GM21447 (cell line): ENCODE measurements around the gene AIP.
A peak's percentile ranks its signal among the peaks of the same experiment; 100 is the strongest.

Experiments used
- ATAC-seq: cut with Tn5 transposase; IDR thresholded peaks from one replicate; pipeline ENCODE4 v1.9.1; 2021; ENCODE audit not compliant: unreplicated experiment

AIP gene

GRCh38 chr11:67482827-67483798 is at the start of gene AIP:
AIP (plus strand) TSS chr11:67483026; CDS start chr11:67483159, 133 bp downstream.
- ATAC-seq = peak; percentile 49

- no peak for ATAC-seq
Measured at GRCh38 chr11:67433536-67434394, 49.1 kb upstream of the AIP start.

GRCh38 chr11:67434395-67434881 is 48.4 kb upstream of the AIP start:
- no peak for ATAC-seq

- ATAC-seq = no peak
Measured at GRCh38 chr11:67435031-67435726, 47.6 kb upstream of the AIP start.

GRCh38 chr11:67435727-67436458 is 46.9 kb upstream of the AIP start:
- ATAC-seq = no peak

DNA sequence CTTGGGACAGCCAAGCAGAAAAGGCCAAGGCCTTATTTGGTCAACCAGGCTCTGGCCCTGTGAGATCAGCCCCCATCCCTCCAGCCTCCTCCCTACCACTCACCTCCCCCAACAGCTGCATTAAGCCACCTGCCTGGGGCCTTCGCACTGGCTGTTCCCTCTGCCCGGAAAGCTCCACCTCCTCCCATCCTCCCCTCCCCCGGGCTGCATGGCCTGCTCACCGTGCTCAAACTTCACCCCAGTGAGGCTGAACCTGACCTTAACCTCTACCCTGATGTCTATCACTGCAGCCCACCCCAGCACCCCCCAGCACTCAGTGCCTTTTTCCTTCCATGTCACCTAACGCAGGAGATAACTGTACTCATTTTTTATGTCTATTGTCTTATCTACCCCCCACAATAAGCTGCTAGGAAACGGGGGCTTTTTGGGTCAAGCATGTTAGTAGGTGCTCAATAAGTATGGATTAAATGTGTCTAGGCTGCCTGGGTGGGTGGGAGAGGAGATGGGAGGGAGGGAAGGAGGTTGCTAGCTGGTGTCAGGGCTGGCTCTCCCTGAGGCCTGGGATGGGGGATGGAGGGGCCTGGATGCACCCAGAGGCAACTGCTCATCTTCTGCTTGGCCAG is 46.3 kb upstream of the AIP start:
- ATAC-seq = peak; percentile 45

DNA sequence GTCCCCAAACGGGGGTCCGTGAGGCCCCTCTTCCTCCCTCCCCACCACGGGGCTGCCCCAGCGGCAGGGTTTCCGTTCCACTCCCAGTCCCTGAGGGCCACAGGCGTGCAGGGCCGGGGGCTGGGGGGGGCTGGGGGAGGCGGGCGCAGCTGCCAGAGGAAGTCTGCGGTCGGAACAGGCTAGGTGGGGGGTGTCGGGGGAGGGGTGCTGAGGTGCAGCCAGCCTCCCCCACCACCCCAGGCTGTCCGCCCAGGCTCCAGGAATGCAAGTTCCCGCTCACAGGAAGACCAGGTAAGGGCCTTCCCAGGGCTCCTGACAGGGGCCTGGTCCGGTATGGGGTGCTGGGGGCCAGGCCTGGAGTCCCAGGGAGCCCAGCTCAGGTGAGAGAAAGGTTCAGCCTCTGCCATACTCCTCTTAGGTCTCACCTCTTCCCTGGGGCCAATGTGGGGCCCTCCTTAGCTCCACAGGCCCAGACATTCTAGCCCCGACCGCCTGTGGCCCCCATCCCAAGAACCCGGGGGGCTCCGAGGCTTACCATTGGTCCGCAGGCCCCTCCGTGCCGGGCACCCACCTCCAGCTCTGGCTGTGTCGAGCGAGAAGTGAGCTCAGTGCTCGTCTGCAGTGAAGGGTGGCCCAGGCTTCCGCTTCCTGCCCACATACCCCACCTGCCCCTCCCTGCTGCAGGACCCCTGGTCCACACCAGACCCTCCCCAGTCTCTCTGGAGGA is 45.6 kb upstream of the AIP start, which contains the start of gene PTPRCAP:
PTPRCAP (minus strand) TSS at position 601 of the 727 bp plus-strand sequence; CDS start at position 538, 63 bp downstream.
- ATAC-seq = peak; percentile 31

DNA sequence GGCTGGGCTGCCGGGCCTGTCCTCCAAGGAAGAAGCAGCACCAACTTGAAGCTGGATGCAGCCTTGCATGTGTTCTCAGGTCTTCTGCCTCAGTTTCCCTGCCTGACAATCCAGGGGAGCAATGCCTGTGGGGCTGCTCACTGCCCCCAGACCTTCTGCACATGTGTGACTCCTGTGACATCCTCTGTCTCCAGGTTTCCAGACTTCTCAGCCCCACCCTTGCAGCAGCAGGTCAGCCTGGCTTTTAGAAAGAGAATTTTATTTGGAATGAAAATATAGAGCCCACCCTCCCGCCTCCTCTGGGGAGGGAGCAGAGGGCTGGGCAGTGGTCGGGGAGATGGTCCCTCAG is 45.0 kb upstream of the AIP start:
- no peak for ATAC-seq

GRCh38 chr11:67438158-67438902 is 44.5 kb upstream of the AIP start:
- no peak for ATAC-seq

GRCh38 chr11:67439321-67440228 is 43.3 kb upstream of the AIP start:
- ATAC-seq = no peak

DNA sequence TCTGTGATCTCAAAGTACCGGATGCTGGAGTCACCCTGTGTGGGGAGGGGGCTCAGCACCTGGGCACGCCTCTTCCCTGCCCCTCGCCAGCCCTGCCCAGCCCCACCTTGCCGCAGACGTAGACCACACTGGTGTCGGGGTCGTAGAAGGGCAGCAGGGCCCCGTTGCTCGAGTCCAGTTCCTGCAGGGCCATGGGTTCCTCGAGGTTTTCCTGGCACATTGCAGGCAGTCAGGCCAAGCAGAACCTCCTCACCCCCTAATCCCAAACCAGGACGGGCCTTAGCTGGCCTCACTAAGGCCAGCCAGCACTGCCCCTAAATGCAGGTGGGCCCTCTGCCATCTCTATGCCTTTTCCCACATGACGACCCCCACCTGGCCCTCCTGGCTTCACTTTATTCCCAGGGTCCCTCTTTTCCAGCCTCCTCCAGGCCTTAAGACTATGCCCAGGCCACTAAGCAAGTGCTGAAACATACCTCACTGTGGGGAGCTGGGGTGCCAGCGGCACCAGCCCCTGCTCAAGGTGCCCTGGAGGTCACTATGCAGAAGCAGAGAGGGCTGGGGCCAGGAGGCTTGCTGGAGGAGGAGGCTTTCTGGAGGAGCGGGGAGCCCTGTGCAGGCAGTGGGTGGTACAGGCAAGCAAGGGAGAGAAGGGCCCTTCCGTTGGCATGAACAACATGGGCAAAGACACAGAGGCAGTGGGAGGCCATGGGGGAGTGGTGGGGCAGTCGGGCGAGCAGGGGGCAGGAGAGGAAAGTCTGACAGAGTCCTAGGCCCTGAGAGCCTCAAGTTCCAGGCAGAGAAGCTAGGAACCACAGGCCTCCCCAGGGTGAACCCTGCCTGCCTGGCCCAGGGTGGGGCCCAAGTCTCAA is 42.4 kb upstream of the AIP start:
- no peak for ATAC-seq

GRCh38 chr11:67441098-67441563 is 41.7 kb upstream of the AIP start:
- ATAC-seq = no peak

GRCh38 chr11:67441731-67442351 is 41.0 kb upstream of the AIP start:
- ATAC-seq = no peak

DNA sequence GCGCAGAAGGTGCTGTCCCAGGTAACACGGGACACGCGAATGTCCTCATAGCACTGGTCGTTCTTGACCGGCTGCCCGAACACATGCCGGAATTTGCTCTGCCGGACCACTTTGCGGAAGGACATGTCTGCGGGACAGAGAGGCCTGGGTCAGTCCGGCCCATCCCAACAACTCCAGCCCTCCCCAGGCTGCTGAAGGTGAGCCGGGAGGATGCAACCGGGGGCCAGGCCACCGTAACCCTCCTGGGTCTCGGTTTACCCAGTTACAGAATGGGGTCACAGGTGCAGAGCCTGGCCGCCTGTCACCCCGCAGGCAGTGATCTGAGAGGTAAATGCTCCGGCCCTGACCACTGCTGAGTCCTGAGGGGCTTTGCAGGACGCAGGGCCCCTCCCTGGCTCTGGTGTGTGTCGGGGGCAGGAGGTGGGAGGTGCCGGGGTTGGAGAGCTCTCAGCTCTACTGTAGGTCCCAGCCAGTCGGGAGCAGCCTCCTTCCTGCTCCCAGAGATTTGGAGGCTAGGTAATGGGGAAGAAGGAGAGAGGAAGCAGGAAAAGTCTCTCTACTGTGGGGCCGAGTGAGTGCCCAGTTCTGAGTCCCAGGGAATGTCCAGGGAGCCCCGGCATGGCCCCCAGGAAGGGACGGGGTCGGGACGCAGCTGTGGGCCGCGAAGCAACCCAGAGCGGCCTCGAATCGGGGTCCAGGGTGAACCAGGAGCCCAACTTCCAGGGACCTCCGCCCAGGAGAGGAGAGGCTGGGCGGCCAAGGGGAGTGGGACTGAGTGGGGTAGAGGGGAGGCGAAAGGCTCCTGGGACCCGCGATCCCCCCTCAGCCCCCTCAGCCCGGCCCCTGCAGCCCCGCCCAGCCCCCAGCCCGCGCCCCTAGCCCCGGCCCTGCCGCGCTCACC is 40.1 kb upstream of the AIP start:
- ATAC-seq = no peak

DNA sequence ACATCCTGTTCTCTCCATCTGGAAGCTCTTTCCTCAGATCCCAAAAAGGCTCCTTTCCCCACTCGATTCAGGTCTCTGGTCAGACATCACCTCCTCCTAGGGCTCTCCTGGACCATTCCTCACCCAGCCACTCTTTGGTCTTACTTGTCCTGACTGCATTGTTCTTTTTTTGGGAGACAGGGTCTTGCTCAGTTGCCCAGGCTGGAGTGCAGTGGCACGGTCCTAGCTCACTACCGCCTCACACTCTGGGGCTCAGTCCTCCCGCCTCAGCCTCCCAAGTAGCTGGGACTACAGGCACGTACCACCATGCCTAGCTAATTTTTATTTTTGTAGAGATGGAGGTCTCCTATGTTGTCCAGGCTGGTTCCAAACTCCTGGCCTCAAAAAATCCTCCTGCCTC is 37.3 kb upstream of the AIP start:
- ATAC-seq = no peak
